HEK293 (cell line): ENCODE measurements around the gene ADAMTS12.
A peak's percentile ranks its signal among the peaks of the same experiment; 100 is the strongest.

Experiments
- CTCF ChIA-PET: fragments of 350-600 bp; formaldehyde crosslinking; extraction: SDS; loops from one replicate; lab custom pipeline; 2021; ENCODE audit warnings: antibody characterized with exemption; lab: Yijun Ruan, JAX
- POLR2A ChIA-PET: fragments of 300-600 bp; formaldehyde crosslinking; extraction: SDS; loops from one replicate; lab custom pipeline; 2020; ENCODE audit warnings: antibody characterized with exemption, inconsistent platforms; lab: Yijun Ruan, JAX
- H3K27ac ChIP-seq: fragments of 200-500 bp; sonication (Bioruptor generic); 2 replicates; pipeline ENCODE4 v1.5.1; 2014; ENCODE audit warnings: low read depth, low read length, control low read depth, inconsistent platforms; ENCODE audit errors: extremely low read depth
- H3K36me3 ChIP-seq, 2 experiments: fragments of 200-500 bp in 1 of 2; sonication (Bioruptor generic) in 1 of 2; 1 replicate in 1 of 2; 2 replicates in 1 of 2; pipeline ENCODE4 v1.5.1; 2014 to 2017; ENCODE audit warnings: inconsistent platforms in 2 of 2, low read length in 2 of 2; ENCODE audit not compliant: control insufficient read depth in 2 of 2, insufficient read depth in 1 of 2
- H3K4me1 ChIP-seq: fragments of 200-500 bp; sonication (Bioruptor generic); 2 replicates; pipeline ENCODE4 v1.5.1; 2014; ENCODE audit warnings: mild to moderate bottlenecking, low read length, inconsistent platforms; ENCODE audit not compliant: control insufficient read depth, insufficient read depth
- H3K4me3 ChIP-seq: 2 replicates; pipeline ENCODE4 v1.5.1; 2011; ENCODE audit warnings: low read depth, mild to moderate bottlenecking, control low read depth, low read length, moderate library complexity
- H3K9me3 ChIP-seq: fragments of 200-500 bp; sonication (Bioruptor generic); 2 replicates; pipeline ENCODE4 v1.5.1; 2014; ENCODE audit warnings: low read depth, low read length, inconsistent platforms; ENCODE audit not compliant: control insufficient read depth, insufficient read depth
- EGR2 ChIP-seq: fragments of 450-650 bp; formaldehyde crosslinking; IDR thresholded peaks from 2 replicates; pipeline ENCODE4 v1.5.1; 2016; ENCODE audit warnings: low read depth, missing biosample characterization, missing genetic modification characterization
- GLIS2 ChIP-seq: fragments of 450-650 bp; formaldehyde crosslinking; IDR thresholded peaks from 2 replicates; pipeline ENCODE4 v1.5.1; 2016; ENCODE audit warnings: missing biosample characterization, missing genetic modification characterization
- ZEB2 ChIP-seq: fragments of 450-650 bp; formaldehyde crosslinking; IDR thresholded peaks from 2 replicates; pipeline ENCODE4 v1.5.1; 2016; ENCODE audit warnings: missing biosample characterization, missing genetic modification characterization
- ZFHX2 ChIP-seq: fragments of 450-650 bp; formaldehyde crosslinking; conservative IDR thresholded peaks from 2 replicates; pipeline ENCODE4 v1.5.1; 2016; ENCODE audit warnings: missing biosample characterization, missing genetic modification characterization
- ZNF148 ChIP-seq: fragments of 450-650 bp; formaldehyde crosslinking; IDR thresholded peaks from 2 replicates; pipeline ENCODE4 v1.5.0; 2017; ENCODE audit warnings: missing biosample characterization, missing genetic modification characterization, borderline replicate concordance
- ZNF169 ChIP-seq: fragments of 450-650 bp; formaldehyde crosslinking; IDR thresholded peaks from 2 replicates; pipeline ENCODE4 v1.5.1; 2016; ENCODE audit warnings: missing biosample characterization, missing genetic modification characterization
- ZNF175 ChIP-seq: fragments of 450-650 bp; formaldehyde crosslinking; IDR thresholded peaks from 2 replicates; pipeline ENCODE4 v1.5.1; 2016; ENCODE audit warnings: missing biosample characterization, missing genetic modification characterization
- ZNF239 ChIP-seq: fragments of 450-650 bp; formaldehyde crosslinking; IDR thresholded peaks from 2 replicates; pipeline ENCODE4 v1.5.1; 2016; ENCODE audit warnings: missing biosample characterization, missing genetic modification characterization
- ZNF248 ChIP-seq: fragments of 450-650 bp; formaldehyde crosslinking; IDR thresholded peaks from 2 replicates; pipeline ENCODE4 v1.5.1; 2017; ENCODE audit warnings: missing biosample characterization, missing genetic modification characterization
- ZNF341 ChIP-seq: fragments of 450-650 bp; formaldehyde crosslinking; IDR thresholded peaks from 2 replicates; pipeline ENCODE4; 2016; ENCODE audit warnings: low read depth, missing biosample characterization, missing genetic modification characterization
- ZNF426 ChIP-seq: fragments of 450-650 bp; formaldehyde crosslinking; IDR thresholded peaks from 2 replicates; pipeline ENCODE4 v1.5.1; 2017; ENCODE audit warnings: missing biosample characterization, missing genetic modification characterization, mild to moderate bottlenecking, inconsistent platforms, moderate library complexity
- ZNF473 ChIP-seq: fragments of 450-650 bp; formaldehyde crosslinking; IDR thresholded peaks from 2 replicates; pipeline ENCODE4 v1.5.1; 2017; ENCODE audit warnings: missing biosample characterization, missing genetic modification characterization
- ZNF521 ChIP-seq: fragments of 450-650 bp; formaldehyde crosslinking; IDR thresholded peaks from 2 replicates; pipeline ENCODE4 v1.5.1; 2017; ENCODE audit warnings: missing biosample characterization, mild to moderate bottlenecking, missing genetic modification characterization
- ZNF555 ChIP-seq: fragments of 450-650 bp; formaldehyde crosslinking; conservative IDR thresholded peaks from 2 replicates; pipeline ENCODE4 v1.5.1; 2017; ENCODE audit warnings: missing biosample characterization, mild to moderate bottlenecking, missing genetic modification characterization, inconsistent platforms
- ZNF629 ChIP-seq: fragments of 450-650 bp; formaldehyde crosslinking; IDR thresholded peaks from 2 replicates; pipeline ENCODE4 v1.5.1; 2017; ENCODE audit warnings: missing biosample characterization, missing genetic modification characterization
- ZNF747 ChIP-seq: fragments of 450-650 bp; formaldehyde crosslinking; IDR thresholded peaks from 2 replicates; pipeline ENCODE4 v1.5.1; 2016; ENCODE audit warnings: missing biosample characterization, missing genetic modification characterization
- ZNF776 ChIP-seq: fragments of 450-650 bp; formaldehyde crosslinking; IDR thresholded peaks from 2 replicates; pipeline ENCODE4 v1.5.0; 2017; ENCODE audit warnings: missing biosample characterization, missing genetic modification characterization, borderline replicate concordance
- ZNF785 ChIP-seq: fragments of 450-650 bp; formaldehyde crosslinking; IDR thresholded peaks from 2 replicates; pipeline ENCODE4 v1.5.1; 2016; ENCODE audit warnings: missing biosample characterization, missing genetic modification characterization
- TF ChIP-seq, protein P1 (sequence below): fragments of 450-650 bp; formaldehyde crosslinking; IDR thresholded peaks from 2 replicates; pipeline ENCODE4 v1.5.1; 2016; ENCODE audit warnings: missing biosample characterization, missing genetic modification characterization

ADAMTS12 gene

GRCh38 chr5:33671700-33672291 lies 220.0 kb downstream of the ADAMTS12 start:
- no peaks in the 10 kb centered on the region for H3K4me1 ChIP-seq
- H3K27ac ChIP-seq: no peak overlapping the region
- ChIA-PET POLR2A (no interaction called here), CTCF (no interaction called here)
- no peaks in the 10 kb centered on the region for H3K36me3 ChIP-seq
- TF ChIP-seq ZNF341: no peak
- 0 out of 2 replicates have a peak, but pooled peaks have one; percentile 11 for TF ChIP-seq ZNF776 (tag by site-specific recombination)
- no peak for TF ChIP-seq ZNF175 (tag by site-specific recombination)
- 0 out of 2 replicates have a peak, but pooled peaks have one; percentile 12 for TF ChIP-seq ZNF148 (tag by site-specific recombination)
- TF ChIP-seq ZNF169: no peak
- TF ChIP-seq ZNF629: no peak
- no peak for TF ChIP-seq ZEB2
- no peak for TF ChIP-seq GLIS2 (tag by site-specific recombination)
- peak; percentile 14; the same call in 1 of the 2 replicates for TF ChIP-seq ZNF248
- no peak for TF ChIP-seq ZNF239
- TF ChIP-seq ZNF521 (tag by site-specific recombination): no peak
- TF ChIP-seq EGR2 (tag by site-specific recombination): peak; percentile 95
- TF ChIP-seq ZNF473 (tag by site-specific recombination): peak; percentile 11; the same call in 1 of the 2 replicates
- TF ChIP-seq ZNF555 (tag by site-specific recombination): no peak
- TF ChIP-seq ZNF785 (tag by site-specific recombination): no peak
- peak; percentile 90 for TF ChIP-seq ZFHX2
- no peak for TF ChIP-seq ZNF426
- no peak overlapping the region for H3K4me3 ChIP-seq
- no peaks in the 10 kb centered on the region for H3K9me3 ChIP-seq

- TF ChIP-seq, protein P1, sequence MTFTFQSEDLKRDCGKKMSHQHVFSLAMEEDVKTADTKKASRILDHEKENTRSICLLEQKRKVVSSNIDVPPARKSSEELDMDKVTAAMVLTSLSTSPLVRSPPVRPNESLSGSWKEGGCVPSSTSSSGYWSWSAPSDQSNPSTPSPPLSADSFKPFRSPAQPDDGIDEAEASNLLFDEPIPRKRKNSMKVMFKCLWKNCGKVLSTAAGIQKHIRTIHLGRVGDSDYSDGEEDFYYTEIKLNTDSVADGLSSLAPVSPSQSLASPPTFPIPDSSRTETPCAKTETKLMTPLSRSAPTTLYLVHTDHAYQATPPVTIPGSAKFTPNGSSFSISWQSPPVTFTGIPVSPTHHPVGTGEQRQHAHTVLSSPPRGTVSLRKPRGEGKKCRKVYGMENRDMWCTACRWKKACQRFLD: no peak
- TF ChIP-seq ZNF747 (tag by site-specific recombination): no peak
Observed at GRCh38 chr5:33662722-33663427, 228.9 kb downstream of the ADAMTS12 start.

More at GRCh38 chr5:33662722-33663427, 228.9 kb downstream of the ADAMTS12 start:
- Histone ChIP-seq H3K27ac (no peak overlapping the region), H3K36me3 (no peaks in the 10 kb centered on the region), H3K4me1 (no peaks in the 10 kb centered on the region), H3K9me3 (no peaks in the 10 kb centered on the region), H3K4me3 (no peak overlapping the region)
- ChIA-PET POLR2A (no interaction called here), CTCF (interaction anchor here (0.5 to 0.6 kb wide), 2 partner anchors 79 to 1380 kb away, joined by 3 read pairs; no protein-coding TSS in a partner anchor)
